ENCODE data around the gene ELFN2.
A peak's percentile ranks its signal among the peaks of the same experiment; 100 is the strongest.

The ELFN2 gene

DNA sequence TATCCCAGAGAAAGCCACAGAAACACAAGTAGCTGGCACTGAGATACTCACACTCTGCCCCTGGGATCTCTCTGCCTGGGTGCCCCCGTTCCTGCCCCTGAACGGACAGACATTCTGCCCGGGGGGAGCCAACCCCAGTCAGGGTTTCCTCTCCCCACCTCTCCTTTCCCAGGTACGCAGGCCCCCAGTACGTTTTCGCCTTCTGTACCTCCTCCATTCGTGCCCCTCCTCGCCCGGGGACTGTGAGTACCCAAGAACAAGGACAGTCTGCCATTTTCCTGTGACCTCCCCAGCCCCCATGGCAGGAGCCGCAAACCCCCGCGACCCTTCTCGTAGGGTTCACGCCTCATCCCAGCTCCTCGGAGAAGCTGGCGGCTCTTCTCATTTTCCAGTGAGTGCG lies 29.1 kb upstream of the ELFN2 start:
- DNase-seq (ENCODE audit: extremely low read depth in 1 of 2, low read depth in 1 of 2), result no peak

DNA sequence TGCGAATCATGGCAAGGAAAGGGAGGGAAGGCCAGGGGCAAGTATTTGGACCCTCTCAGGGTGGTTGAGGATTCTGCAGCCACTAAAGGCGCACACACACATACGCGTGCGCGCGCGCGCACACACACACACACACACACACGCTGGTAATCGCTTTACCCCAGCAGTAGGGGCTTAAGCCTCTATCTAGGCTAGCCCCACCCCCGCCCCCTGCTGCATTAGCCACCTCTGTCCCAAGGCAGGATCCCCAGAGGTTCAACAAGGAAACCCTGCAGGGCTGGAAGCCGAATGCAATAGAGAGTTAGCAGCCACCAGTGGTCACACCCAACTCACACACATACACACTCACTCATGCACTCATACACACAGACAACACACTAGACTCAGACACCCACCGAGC lies 28.6 kb upstream of the ELFN2 start:
- no peak for DNase-seq (ENCODE audit: extremely low read depth in 1 of 2, low read depth in 1 of 2)

DNA sequence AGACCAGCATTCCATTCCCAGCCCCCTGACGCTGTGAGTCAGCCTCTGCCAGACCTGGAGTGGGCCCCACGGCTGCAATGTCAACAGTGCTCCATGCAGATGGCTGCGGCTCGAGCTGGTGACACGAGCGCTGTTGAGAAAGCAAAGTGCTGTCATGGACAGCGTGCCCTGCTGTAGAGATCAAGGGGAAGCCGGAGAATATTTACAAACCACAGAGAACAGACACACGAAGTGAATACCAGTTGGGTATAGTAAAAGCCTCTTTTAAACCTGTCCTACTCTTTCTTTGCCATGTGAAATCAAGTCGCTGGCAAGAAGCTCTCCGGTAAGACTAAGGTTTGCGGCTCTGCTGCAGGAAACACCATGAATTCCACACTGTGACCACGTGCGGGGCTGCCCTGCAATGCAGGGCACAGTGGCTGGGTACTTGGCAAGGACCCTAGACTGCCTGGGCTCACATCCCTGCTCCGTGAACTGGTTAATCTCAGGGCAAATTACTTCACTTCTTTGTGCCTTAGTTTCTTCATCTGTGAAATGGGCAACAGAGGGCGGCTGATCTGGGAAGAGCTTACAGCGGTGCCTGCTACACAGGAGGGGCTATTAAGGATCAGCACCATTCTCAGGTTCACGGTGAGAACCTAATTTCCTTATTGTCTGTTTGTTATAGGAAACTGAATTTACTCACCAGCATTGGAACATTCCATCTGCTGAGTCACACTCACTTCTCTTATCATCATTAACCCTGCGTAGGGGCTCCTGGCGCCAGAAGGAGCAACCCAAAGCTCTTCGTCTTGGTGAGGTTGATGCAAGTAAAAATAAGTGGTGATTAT lies 27.8 kb upstream of the ELFN2 start:
- DNase-seq (ENCODE audit: extremely low read depth in 1 of 2, low read depth in 1 of 2), result no peak

DNA sequence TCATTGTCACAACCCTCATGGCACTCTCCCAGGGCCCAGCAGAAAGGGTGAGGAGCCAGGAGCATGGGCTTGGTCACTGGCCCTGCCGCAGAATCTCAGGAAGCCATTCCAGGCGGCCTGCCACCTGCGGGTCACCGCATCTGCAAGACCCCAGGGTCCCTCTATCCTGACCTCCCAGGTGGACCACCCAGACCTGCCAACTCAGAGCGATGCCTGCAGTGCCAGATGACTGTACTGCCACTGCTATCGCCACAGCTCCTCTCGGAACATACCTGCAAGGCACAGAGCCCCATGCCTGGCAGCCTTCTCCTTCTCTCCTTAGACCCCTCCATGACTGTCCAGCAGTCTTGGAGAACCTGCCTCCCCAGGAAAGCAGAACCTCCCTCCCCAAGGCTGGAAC lies 26.4 kb upstream of the ELFN2 start:
- DNase-seq (ENCODE audit: extremely low read depth in 1 of 2, low read depth in 1 of 2), result no peak

- no peak for DNase-seq (ENCODE audit: extremely low read depth in 1 of 2, low read depth in 1 of 2)
Observed at GRCh38 chr22:37451218-37451617, 23.9 kb upstream of the ELFN2 start.

- DNase-seq (ENCODE audit: extremely low read depth in 1 of 2, low read depth in 1 of 2), result no peak
Observed at GRCh38 chr22:37449331-37450001, 22.2 kb upstream of the ELFN2 start.

DNA sequence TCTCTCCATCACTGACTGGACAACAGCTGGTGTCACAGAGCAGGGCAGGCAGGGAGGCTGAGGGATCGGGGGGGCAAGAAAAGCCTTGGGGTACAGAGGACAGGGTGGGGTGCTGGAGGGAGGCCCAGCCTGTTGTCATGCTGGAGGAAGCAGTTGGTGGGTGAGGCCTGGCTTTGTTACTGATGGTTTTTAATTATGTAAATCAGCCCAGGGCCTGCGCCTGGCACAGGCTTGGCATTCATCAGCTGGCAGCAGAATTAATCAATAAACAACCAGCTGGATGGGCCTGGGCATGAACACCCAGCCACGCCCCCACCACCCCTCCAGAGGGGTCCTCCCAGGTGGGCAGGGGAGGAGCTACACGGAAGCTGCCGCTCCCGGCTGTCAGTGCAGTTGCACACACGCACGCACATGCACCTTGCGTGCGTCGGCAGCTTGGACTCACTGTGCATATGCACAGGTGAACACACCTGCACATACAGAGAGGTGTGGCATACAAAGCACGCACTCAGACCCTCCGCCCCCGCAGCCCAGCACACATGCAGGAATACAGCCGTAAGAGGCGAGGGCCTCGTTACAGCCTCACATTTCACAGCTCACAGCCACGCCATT lies 21.3 kb upstream of the ELFN2 start:
- DNase-seq (ENCODE audit: extremely low read depth in 1 of 2, low read depth in 1 of 2), result no peak

DNA sequence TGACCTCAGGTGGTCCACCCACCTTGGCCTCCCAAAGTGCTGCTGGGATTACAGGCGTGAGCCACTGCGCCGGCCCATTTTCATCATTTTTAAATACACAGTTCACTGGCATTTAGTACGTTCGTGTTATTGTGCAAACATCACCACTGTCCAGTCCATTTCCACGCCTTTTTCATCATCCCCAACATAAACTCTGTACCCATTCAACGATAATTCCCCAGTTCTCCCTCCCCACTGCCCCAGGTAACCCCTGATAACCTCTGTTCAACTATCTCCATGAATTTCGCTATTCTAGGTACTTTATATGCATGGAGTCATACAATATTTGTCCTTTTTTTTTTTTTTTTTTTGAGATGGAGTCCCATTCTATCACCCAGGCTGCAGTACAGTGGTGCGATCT lies 18.2 kb upstream of the ELFN2 start:
- no peak for DNase-seq (ENCODE audit: extremely low read depth in 1 of 2, low read depth in 1 of 2)

DNA sequence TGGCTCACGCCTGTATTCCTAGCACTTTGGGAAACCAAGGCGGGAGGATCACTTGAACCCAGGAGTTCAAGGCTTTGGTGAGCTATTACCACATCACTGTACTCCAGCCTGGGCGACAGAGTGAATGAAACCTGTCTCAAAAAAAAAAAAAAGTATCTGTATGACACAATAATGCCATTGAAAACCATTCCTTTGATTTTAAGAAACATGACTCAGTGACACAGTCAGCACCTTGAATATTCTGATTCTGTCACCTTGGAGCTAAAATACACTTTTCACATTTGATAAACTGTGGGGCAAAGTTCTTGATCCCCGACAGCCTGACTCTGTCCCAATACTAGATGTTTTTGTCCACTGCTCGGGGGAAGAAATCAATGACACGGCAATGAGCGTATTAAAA lies 16.7 kb upstream of the ELFN2 start:
- DNase-seq (ENCODE audit: extremely low read depth in 1 of 2, low read depth in 1 of 2), result no peak

GRCh38 chr22:37443086-37443485 lies 15.8 kb upstream of the ELFN2 start:
- DNase-seq (ENCODE audit: extremely low read depth in 1 of 2, low read depth in 1 of 2), result no peak

GRCh38 chr22:37442537-37442936 lies 15.3 kb upstream of the ELFN2 start:
- DNase-seq (ENCODE audit: extremely low read depth in 1 of 2, low read depth in 1 of 2), result no peak

GRCh38 chr22:37442135-37442534 lies 14.9 kb upstream of the ELFN2 start:
- DNase-seq (ENCODE audit: extremely low read depth in 1 of 2, low read depth in 1 of 2), result no peak

GRCh38 chr22:37440875-37441274 lies 13.6 kb upstream of the ELFN2 start:
- no peak for DNase-seq (ENCODE audit: extremely low read depth in 1 of 2, low read depth in 1 of 2)

GRCh38 chr22:37439347-37439746 lies 12.1 kb upstream of the ELFN2 start:
- DNase-seq (ENCODE audit: extremely low read depth in 1 of 2, low read depth in 1 of 2), result no peak

- DNase-seq (ENCODE audit: extremely low read depth in 1 of 2, low read depth in 1 of 2), result no peak
Observed at GRCh38 chr22:37435970-37436603, 8.8 kb upstream of the ELFN2 start.

DNA sequence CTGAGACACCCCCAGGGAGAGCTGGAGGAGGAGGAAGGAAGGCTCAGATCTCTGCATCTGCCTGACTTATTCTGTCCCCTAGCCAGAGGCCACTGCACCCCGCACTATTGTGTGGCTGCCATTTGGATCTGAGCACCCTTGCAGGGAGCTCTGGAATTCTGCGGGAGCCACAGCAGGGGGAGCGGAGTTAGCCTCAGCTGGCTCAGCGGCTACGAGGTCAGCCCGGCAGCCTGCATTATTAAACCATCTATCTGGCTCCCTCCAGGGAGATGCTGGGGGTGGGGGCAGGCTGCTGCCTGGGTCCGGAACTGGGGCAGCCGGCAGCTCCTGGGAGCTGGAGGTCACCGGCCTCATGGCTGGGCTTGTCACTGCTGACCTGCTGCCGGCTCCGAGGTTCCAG lies 6.5 kb upstream of the ELFN2 start:
- no peak for DNase-seq (ENCODE audit: extremely low read depth in 1 of 2, low read depth in 1 of 2)

- no peak for DNase-seq (ENCODE audit: extremely low read depth in 1 of 2, low read depth in 1 of 2)
Observed at GRCh38 chr22:37432708-37433054, 5.4 kb upstream of the ELFN2 start.

DNA sequence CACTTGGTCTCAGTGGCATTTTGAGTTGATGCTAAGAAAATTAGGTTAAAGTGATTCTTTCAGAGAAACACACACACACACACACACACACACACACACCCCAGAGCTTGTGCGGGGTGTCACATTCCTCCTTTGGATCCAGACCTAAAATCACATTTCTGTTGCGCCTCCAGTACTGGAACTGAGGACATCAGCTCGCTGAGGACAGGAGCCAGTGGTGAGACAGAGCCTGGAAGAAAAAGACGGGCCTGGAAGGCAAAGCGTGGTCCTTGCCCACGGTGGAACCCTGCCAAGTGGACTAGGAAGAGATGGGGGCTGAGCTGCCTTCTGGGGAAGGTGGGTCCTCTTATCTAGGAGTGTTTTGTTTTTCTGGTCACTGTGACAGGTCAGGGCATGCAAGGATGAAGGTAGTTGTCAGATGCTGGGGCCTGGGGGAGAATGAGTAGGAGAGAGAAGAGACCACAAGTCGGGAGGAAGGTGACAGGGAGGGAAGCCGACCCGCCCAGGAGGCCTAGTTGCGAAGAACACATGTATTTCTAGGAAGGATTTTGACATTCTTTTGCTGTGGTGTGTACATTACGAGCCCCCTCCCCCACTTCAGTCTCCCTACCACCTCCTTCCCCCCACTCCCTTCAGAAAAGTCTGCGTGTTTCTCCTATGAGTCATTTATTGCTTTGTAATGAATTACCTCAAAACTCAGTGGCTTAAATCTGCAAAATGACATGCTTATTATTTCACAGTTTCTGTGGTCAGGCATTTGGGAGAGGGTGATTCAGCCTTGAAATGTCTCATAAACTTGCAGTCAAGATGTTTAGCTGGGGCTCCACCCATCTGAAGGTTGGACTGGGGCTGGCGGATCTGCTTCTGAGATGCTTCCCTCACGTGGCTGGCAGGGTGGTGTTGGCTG lies 4.8 kb upstream of the ELFN2 start:
- DNase-seq (ENCODE audit: extremely low read depth in 1 of 2, low read depth in 1 of 2), result peak; percentile 54 to 63

GRCh38 chr22:37431366-37431765 lies 4.1 kb upstream of the ELFN2 start:
- DNase-seq (ENCODE audit: extremely low read depth in 1 of 2, low read depth in 1 of 2), result no peak

- no peak for DNase-seq (ENCODE audit: extremely low read depth in 1 of 2, low read depth in 1 of 2)
Observed at GRCh38 chr22:37430941-37431340, 3.7 kb upstream of the ELFN2 start.
